ENCODE data around the gene TAPBP.

DNA sequence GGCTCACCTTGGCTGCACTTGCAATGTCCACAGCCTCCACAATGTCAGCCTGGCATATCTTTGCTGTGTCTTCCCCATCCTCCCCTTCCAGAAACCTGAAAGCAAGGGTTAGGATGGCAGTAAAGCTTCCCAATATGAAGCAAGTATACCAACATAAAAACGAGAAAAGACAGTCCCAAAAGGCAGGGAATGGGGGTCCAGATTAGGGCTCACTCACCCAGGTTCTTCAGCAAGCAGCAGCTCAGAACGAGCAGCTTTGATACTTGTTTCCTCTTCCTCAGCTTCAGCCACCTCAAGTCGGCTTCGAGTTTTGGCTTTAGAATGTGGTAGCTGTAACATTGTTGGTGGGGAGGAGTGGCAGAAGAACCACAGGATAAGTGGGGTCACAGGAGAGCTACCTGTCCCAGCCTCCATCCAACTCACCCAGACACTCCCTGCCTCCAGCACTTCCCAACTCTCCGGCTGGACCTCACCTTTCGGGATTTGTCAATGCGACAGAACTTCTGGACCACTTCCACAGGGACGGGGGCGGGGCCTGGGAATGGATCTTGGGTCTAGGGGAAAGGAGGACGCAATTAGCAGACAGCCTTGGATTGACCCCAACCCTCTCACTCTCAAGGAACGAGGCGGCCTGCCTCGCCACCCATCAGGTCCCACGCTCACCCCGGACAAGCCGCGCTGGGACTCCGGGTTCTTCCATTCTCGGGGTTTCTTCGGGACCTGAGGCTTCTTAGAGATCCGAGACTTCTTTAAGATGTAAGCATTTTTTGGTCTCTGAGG is 25.5 kb downstream of the TAPBP start:
- TF ChIP-seq CTCF (IDR thresholded peaks at IDR 0.05; ENCODE audit: control extremely low read depth in 1 of 3, insufficient read depth in 1 of 3, low read depth in 1 of 3, low read length in 3 of 3) (no peak), BACH1 (IDR thresholded peaks at IDR 0.05; ENCODE audit: low read length) (no peak), EP300 (IDR thresholded peaks at IDR 0.05; ENCODE audit: borderline replicate concordance in 1 of 2, low read depth in 2 of 2, low read length in 2 of 2) (no peak)

Measured in H1 (cell line).